ENCODE data around the gene ATP11A.

The ATP11A gene

GRCh38 chr13:112887557-112887991 is 197.7 kb downstream of the ATP11A start:
- Histone ChIP-seq H3K36me3 (ENCODE audit: control insufficient read depth in 2 of 2, insufficient read depth in 1 of 2, low read length in 2 of 2) (peaks cover 0 to 6% of the 10 kb centered on the region in 2 experiments; a peak in 1 of 3 replicates), H3K9me3 (ENCODE audit: control insufficient read depth, insufficient read depth, low read depth, low read length) (no peaks in the 10 kb centered on the region), H3K27ac (ENCODE audit: extremely low read depth, low read depth, low read length) (no peak overlapping the region), H3K4me3 (ENCODE audit: low read depth, low read length) (no peak overlapping the region), H3K4me1 (ENCODE audit: control insufficient read depth, insufficient read depth, low read length) (no peaks in the 10 kb centered on the region; the same call in 1 of the 2 replicates)
- ChIA-PET CTCF (interaction anchor here (2.2 kb wide), 1 partner anchor 45 kb away, joined by 6 read pairs; no protein-coding TSS in a partner anchor), POLR2A (no interaction called here)
- TF ChIP-seq KLF1 (tag by site-specific recombination; IDR thresholded peaks at IDR 0.05) = no peak
- TF ChIP-seq ZNF214 (tag by site-specific recombination; IDR thresholded peaks at IDR 0.05; ENCODE audit: borderline replicate concordance) = no peak
- TF ChIP-seq ZNF510 (tag by site-specific recombination; IDR thresholded peaks at IDR 0.05; ENCODE audit: insufficient replicate concordance) = no peak
- no peak for TF ChIP-seq ZNF843 (tag by site-specific recombination; IDR thresholded peaks at IDR 0.05)
- TF ChIP-seq ZNF521 (tag by site-specific recombination; IDR thresholded peaks at IDR 0.05) = no peak
- TF ChIP-seq HIC1 (tag by site-specific recombination; IDR thresholded peaks at IDR 0.05) = 0 out of 2 replicates have a peak, but pooled peaks have one; percentile 1
- TF ChIP-seq YY2 (tag by site-specific recombination; IDR thresholded peaks at IDR 0.05) = no peak
- TF ChIP-seq ZFP41 (tag by site-specific recombination; IDR thresholded peaks at IDR 0.05; ENCODE audit: borderline replicate concordance) = no peak

GRCh38 chr13:112888238-112889111 is 198.6 kb downstream of the ATP11A start:
- POLR2A ChIA-PET = no interaction called here
- CTCF ChIA-PET = interaction anchor here (0.6 to 2.2 kb wide), 2 partner anchors 44 to 273 kb away, joined by 3 to 6 read pairs; no protein-coding TSS in a partner anchor

More at GRCh38 chr13:112888238-112889111, 198.6 kb downstream of the ATP11A start:
- TF ChIP-seq ZSCAN18 (tag by site-specific recombination; IDR thresholded peaks at IDR 0.05) = no peak
- no peak for TF ChIP-seq ZIC2 (tag by site-specific recombination; IDR thresholded peaks at IDR 0.05)
- no peak for TF ChIP-seq ZNF561 (tag by site-specific recombination; IDR thresholded peaks at IDR 0.05; ENCODE audit: borderline replicate concordance)
- TF ChIP-seq ZNF266 (tag by site-specific recombination; IDR thresholded peaks at IDR 0.05; ENCODE audit: low read depth) = no peak
- no peak for TF ChIP-seq ZNF394 (tag by site-specific recombination; IDR thresholded peaks at IDR 0.05; ENCODE audit: borderline replicate concordance)
- TF ChIP-seq, protein P1, sequence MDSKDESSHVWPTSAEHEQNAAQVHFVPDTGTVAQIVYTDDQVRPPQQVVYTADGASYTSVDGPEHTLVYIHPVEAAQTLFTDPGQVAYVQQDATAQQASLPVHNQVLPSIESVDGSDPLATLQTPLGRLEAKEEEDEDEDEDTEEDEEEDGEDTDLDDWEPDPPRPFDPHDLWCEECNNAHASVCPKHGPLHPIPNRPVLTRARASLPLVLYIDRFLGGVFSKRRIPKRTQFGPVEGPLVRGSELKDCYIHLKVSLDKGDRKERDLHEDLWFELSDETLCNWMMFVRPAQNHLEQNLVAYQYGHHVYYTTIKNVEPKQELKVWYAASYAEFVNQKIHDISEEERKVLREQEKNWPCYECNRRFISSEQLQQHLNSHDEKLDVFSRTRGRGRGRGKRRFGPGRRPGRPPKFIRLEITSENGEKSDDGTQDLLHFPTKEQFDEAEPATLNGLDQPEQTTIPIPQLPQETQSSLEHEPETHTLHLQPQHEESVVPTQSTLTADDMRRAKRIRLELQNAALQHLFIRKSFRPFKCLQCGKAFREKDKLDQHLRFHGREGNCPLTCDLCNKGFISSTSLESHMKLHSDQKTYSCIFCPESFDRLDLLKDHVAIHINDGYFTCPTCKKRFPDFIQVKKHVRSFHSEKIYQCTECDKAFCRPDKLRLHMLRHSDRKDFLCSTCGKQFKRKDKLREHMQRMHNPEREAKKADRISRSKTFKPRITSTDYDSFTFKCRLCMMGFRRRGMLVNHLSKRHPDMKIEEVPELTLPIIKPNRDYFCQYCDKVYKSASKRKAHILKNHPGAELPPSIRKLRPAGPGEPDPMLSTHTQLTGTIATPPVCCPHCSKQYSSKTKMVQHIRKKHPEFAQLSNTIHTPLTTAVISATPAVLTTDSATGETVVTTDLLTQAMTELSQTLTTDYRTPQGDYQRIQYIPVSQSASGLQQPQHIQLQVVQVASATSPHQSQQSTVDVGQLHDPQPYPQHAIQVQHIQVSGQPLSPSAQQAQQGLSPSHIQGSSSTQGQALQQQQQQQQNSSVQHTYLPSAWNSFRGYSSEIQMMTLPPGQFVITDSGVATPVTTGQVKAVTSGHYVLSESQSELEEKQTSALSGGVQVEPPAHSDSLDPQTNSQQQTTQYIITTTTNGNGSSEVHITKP (tag by site-specific recombination; IDR thresholded peaks at IDR 0.05) = no peak
- no peak for TF ChIP-seq ZNF2 (tag by site-specific recombination; IDR thresholded peaks at IDR 0.05)
- no peak for TF ChIP-seq ZNF391 (tag by site-specific recombination; IDR thresholded peaks at IDR 0.05; ENCODE audit: borderline replicate concordance, low read depth)
- Histone ChIP-seq H3K4me3 (ENCODE audit: low read depth, low read length) (no peak overlapping the region), H3K27ac (ENCODE audit: extremely low read depth, low read depth, low read length) (no peak overlapping the region), H3K9me3 (ENCODE audit: control insufficient read depth, insufficient read depth, low read depth, low read length) (no peaks in the 10 kb centered on the region), H3K4me1 (ENCODE audit: control insufficient read depth, insufficient read depth, low read length) (no peaks in the 10 kb centered on the region; the same call in 1 of the 2 replicates), H3K36me3 (ENCODE audit: control insufficient read depth in 2 of 2, insufficient read depth in 1 of 2, low read length in 2 of 2) (peaks cover 0 to 6% of the 10 kb centered on the region in 2 experiments; a peak in 1 of 3 replicates)

Data from HEK293 (cell line).